H9 (cell line): Measurements from ENCODE around the gene SIN3A. TPM values are rescaled to one million over a fixed set of nuclear protein-coding genes. Genes with fewer than 3 reads are reported as not detected.

Experiments used
- DNase-seq: peaks from one replicate; pipeline ENCODE4 v3.0.0-alpha.2; 2017
- H2AFZ ChIP-seq: one replicate; pipeline ENCODE4 v1.6.1; 2013; ENCODE audit warnings: mild to moderate bottlenecking, low read length, control low read depth, moderate library complexity
- H2AK5ac ChIP-seq: 2 replicates; pipeline ENCODE4 v1.6.1; 2013; ENCODE audit warnings: low read length, control low read depth, mixed read lengths; ENCODE audit not compliant: insufficient read length
- H2BK120ac ChIP-seq: one replicate; pipeline ENCODE4 v1.6.1; 2013; ENCODE audit warnings: low read depth, mild to moderate bottlenecking, low read length, control low read depth, inconsistent platforms; ENCODE audit not compliant: poor library complexity, severe bottlenecking
- H2BK12ac ChIP-seq: 2 replicates; pipeline ENCODE4 v1.6.1; 2013; ENCODE audit warnings: low read length, control low read depth, mixed read lengths, low read depth; ENCODE audit not compliant: insufficient read length
- H2BK15ac ChIP-seq: 2 replicates; pipeline ENCODE4 v1.6.1; 2013; ENCODE audit warnings: low read depth, low read length, control low read depth
- H2BK20ac ChIP-seq: one replicate; pipeline ENCODE4 v1.6.1; 2013; ENCODE audit warnings: low read depth, mild to moderate bottlenecking, low read length, control low read depth, inconsistent platforms; ENCODE audit not compliant: poor library complexity, severe bottlenecking
- H2BK5ac ChIP-seq: 2 replicates; pipeline ENCODE4 v1.6.1; 2013; ENCODE audit warnings: low read length, control low read depth, mixed read lengths; ENCODE audit not compliant: insufficient read length
- H3K14ac ChIP-seq: 2 replicates; pipeline ENCODE4 v1.6.1; 2013; ENCODE audit warnings: low read length, control low read depth; ENCODE audit not compliant: insufficient read depth
- H3K18ac ChIP-seq: 2 replicates; pipeline ENCODE4 v1.6.1; 2013; ENCODE audit warnings: low read depth, mild to moderate bottlenecking, mixed read lengths, low read length, control low read depth; ENCODE audit not compliant: insufficient read length
- H3K23ac ChIP-seq: 2 replicates; pipeline ENCODE4 v1.6.1; 2013; ENCODE audit warnings: low read length, control low read depth, mixed read lengths, low read depth; ENCODE audit not compliant: insufficient read length
- H3K23me2 ChIP-seq: 2 replicates; pipeline ENCODE4 v1.6.1; 2013; ENCODE audit warnings: low read depth, mild to moderate bottlenecking, mixed read lengths, low read length, control low read depth; ENCODE audit not compliant: insufficient read length, poor library complexity, severe bottlenecking
- H3K27ac ChIP-seq: 2 replicates; pipeline ENCODE4 v1.5.1; 2013; ENCODE audit warnings: low read length, control low read depth, mixed read lengths, low read depth; ENCODE audit not compliant: insufficient read length
- H3K27me3 ChIP-seq: 2 replicates; pipeline ENCODE4 v1.6.1; 2013; ENCODE audit warnings: low read length, control low read depth, inconsistent platforms; ENCODE audit not compliant: insufficient read depth
- H3K4ac ChIP-seq: 2 replicates; pipeline ENCODE4 v1.6.1; 2013; ENCODE audit warnings: low read depth, mild to moderate bottlenecking, control low read depth, inconsistent platforms, low read length, moderate library complexity
- H3K4me1 ChIP-seq: 2 replicates; pipeline ENCODE4 v1.6.1; 2013; ENCODE audit warnings: low read length, control low read depth, inconsistent platforms; ENCODE audit not compliant: insufficient read depth
- H3K4me2 ChIP-seq: 2 replicates; pipeline ENCODE4 v1.6.1; 2013; ENCODE audit warnings: low read length, control low read depth, mixed read lengths; ENCODE audit not compliant: insufficient read length, insufficient read depth
- H3K56ac ChIP-seq: 2 replicates; pipeline ENCODE4 v1.6.1; 2013; ENCODE audit warnings: low read depth, mild to moderate bottlenecking, mixed read lengths, low read length, control low read depth; ENCODE audit not compliant: insufficient read length
- H3K79me1 ChIP-seq: 2 replicates; pipeline ENCODE4 v1.6.1; 2013; ENCODE audit warnings: low read depth, mild to moderate bottlenecking, moderate library complexity, low read length, control low read depth, inconsistent platforms; ENCODE audit not compliant: insufficient read depth, poor library complexity, severe bottlenecking
- H3K79me2 ChIP-seq: 2 replicates; pipeline ENCODE4 v1.6.1; 2013; ENCODE audit warnings: low read length, control low read depth, inconsistent platforms; ENCODE audit not compliant: insufficient read depth
- H3K9ac ChIP-seq: 2 replicates; pipeline ENCODE4 v1.6.1; 2013; ENCODE audit warnings: low read length, control low read depth, mixed read lengths; ENCODE audit not compliant: insufficient read length; ENCODE audit errors: extremely low read depth
- H3K9me3 ChIP-seq: one replicate; pipeline ENCODE4 v1.6.1; 2013; ENCODE audit warnings: low read depth, low read length, inconsistent platforms; ENCODE audit not compliant: control insufficient read depth
- H3T11ph ChIP-seq: one replicate; pipeline ENCODE4 v1.6.1; 2013; ENCODE audit warnings: mild to moderate bottlenecking, low read length, control low read depth, inconsistent platforms
- H4K20me1 ChIP-seq: one replicate; pipeline ENCODE4 v1.6.1; 2013; ENCODE audit not compliant: control insufficient read depth, insufficient read length, insufficient read depth
- H4K5ac ChIP-seq: 2 replicates; pipeline ENCODE4 v1.6.1; 2013; ENCODE audit warnings: low read depth, mild to moderate bottlenecking, mixed read lengths, low read length, control low read depth; ENCODE audit not compliant: insufficient read length
- H4K8ac ChIP-seq: replicated peaks from 2 replicates; pipeline ENCODE4 v1.6.1; 2013; ENCODE audit warnings: low read length, control low read depth, mixed read lengths, low read depth; ENCODE audit not compliant: insufficient read length
- H4K91ac ChIP-seq: 2 replicates; pipeline ENCODE4 v1.6.1; 2013; ENCODE audit warnings: low read depth, mild to moderate bottlenecking, moderate library complexity, mixed read lengths, low read length, control low read depth; ENCODE audit not compliant: insufficient read length
- H3K27ac Mint-ChIP-seq, 3 experiments: 2 replicates in 2 of 3; 3 replicates in 1 of 3; pipeline ENCODE4 v1.8.0; 2020 to 2021; ENCODE audit warnings: mixed read lengths in 3 of 3, mild to moderate bottlenecking in 1 of 3, moderate library complexity in 1 of 3
- H3K27me3 Mint-ChIP-seq: 2 replicates; pipeline ENCODE4 v1.8.0; 2021; ENCODE audit warnings: low read depth, mild to moderate bottlenecking, moderate library complexity, mixed read lengths
- H3K36me3 Mint-ChIP-seq, 3 experiments: 2 replicates in 2 of 3; 3 replicates in 1 of 3; pipeline ENCODE4 v1.8.0; 2020 to 2021; ENCODE audit warnings: low read depth in 3 of 3, mixed read lengths in 3 of 3; ENCODE audit not compliant: insufficient read depth in 1 of 3
- H3K4me1 Mint-ChIP-seq, 2 experiments: 2 replicates each; pipeline ENCODE4 v1.8.0; 2020; ENCODE audit warnings: mixed read lengths in 2 of 2
- H3K4me3 Mint-ChIP-seq, 2 experiments: 2 replicates in 1 of 2; 3 replicates in 1 of 2; pipeline ENCODE4 v1.8.0; 2020 to 2021; ENCODE audit warnings: mild to moderate bottlenecking in 2 of 2, mixed read lengths in 2 of 2, moderate library complexity in 1 of 2
- H3K9me3 Mint-ChIP-seq, 2 experiments: 2 replicates in 1 of 2; 3 replicates in 1 of 2; pipeline ENCODE4 v1.8.0; 2020; ENCODE audit warnings: mild to moderate bottlenecking in 2 of 2, mixed read lengths in 2 of 2, moderate library complexity in 1 of 2
- CTCF ChIP-seq: fragments of 200-600 bp; sonication (generic); conservative IDR thresholded peaks from 3 replicates; pipeline ENCODE4 v1.8.0; 2021; ENCODE audit warnings: antibody characterized with exemption, mild to moderate bottlenecking
- WGBS: extraction: QIAGEN DNeasy Blood & Tissue Kit; methylation state at CpG from one replicate; pipeline ENCODE4 v1.1.7; 2013; ENCODE audit warnings: missing lambda C conversion rate, low lambda C conversion rate, mixed read lengths; ENCODE audit not compliant: insufficient read length; ENCODE audit errors: extremely low coverage; 5-methylcytosine and 5-hydroxymethylcytosine counted together
- total RNA-seq: library from RNA; stranded (reverse); gene quantifications from 2 replicates; pipeline ENCODE4 v1.2.1, GENCODE V29; 2021

SIN3A gene
- total RNA-seq, 1 experiment from 2014 or later = 102 TPM

GRCh38 chr15:75455982-75456531 is 4.6 kb upstream of the SIN3A start:
- Histone ChIP-seq H2BK120ac (no peak overlapping the region), H2BK20ac (no peak overlapping the region), H4K5ac (no peak overlapping the region), H3K56ac (no peak overlapping the region), H4K20me1 (no peaks in the 10 kb centered on the region), H4K8ac (no peak overlapping the region), H3T11ph (no peak overlapping the region), H3K27ac (peak overlapping the region; percentile 34), H3K4me1 (no peaks in the 10 kb centered on the region; the same call in 1 of the 2 replicates), H4K91ac (no peak overlapping the region), H3K27me3 (no peaks in the 10 kb centered on the region), H2BK12ac (no peak overlapping the region), H3K18ac (peak overlapping the region; percentile 52), H3K79me2 (no peaks in the 10 kb centered on the region; the same call in 1 of the 2 replicates), H2AK5ac (no peak overlapping the region), H2BK5ac (no peak overlapping the region), H2AFZ (no peak overlapping the region), H3K14ac (peak overlapping the region; percentile 37; the same call in 1 of the 2 replicates), H3K4ac (no peak overlapping the region), H3K4me2 (peak overlapping the region; percentile 79), H3K9me3 (no peaks in the 10 kb centered on the region), H3K23ac (no peak overlapping the region), H3K9ac (peak overlapping the region; percentile 42), H2BK15ac (no peak overlapping the region), H3K79me1 (no peaks in the 10 kb centered on the region), H3K23me2 (peaks cover 20% of the 10 kb centered on the region)
- peaks cover 18 to 25% of the 10 kb centered on the region in 2 experiments for H3K4me1 Mint-ChIP-seq
- DNase-seq = peak; percentile 67
- no peaks in the 10 kb centered on the region; a peak in 1 of 7 replicates for H3K36me3 Mint-ChIP-seq
- TF ChIP-seq CTCF = no peak
- peak overlapping the region; percentile 15 to 82 (median 62); a peak in 5 of 7 replicates for H3K27ac Mint-ChIP-seq
- no peaks in the 10 kb centered on the region; the same call in 1 of the 2 replicates for H3K27me3 Mint-ChIP-seq
- H3K4me3 Mint-ChIP-seq = peak overlapping the region; percentile 78 to 89
- H3K9me3 Mint-ChIP-seq = no peaks in the 10 kb centered on the region; a peak in 1 of 5 replicates
- WGBS = no CpG with 5 or more reads among the region's 24 CpGs
